GM12878 (cell line): Measurements from ENCODE around the gene COX19. TPM values are rescaled to one million over a fixed set of nuclear protein-coding genes. Genes with fewer than 3 reads are reported as not detected.

Source experiments
- ATAC-seq: fragments of 200-7000 bp; cut with Tn5 transposase; 3 replicates; pipeline ENCODE4 v1.9.1; 2020; ENCODE audit warnings: mild to moderate bottlenecking, moderate library complexity
- BruUV-seq: library from RNA; stranded (reverse); fragments of 400-500 nt; replicated peaks from 2 replicates; lab custom pipeline; 2021; lab: Mats Ljungman, UMichigan
- CTCF ChIA-PET: fragments of 300-600 bp; sonication (Branson Sonifier 250); formaldehyde crosslinking; extraction: SDS; loops from one replicate; lab custom pipeline; 2021; ENCODE audit warnings: inconsistent platforms; lab: Yijun Ruan, JAX
- POLR2A ChIA-PET: fragments of 350-600 bp; formaldehyde crosslinking; extraction: SDS; loops from one replicate; lab custom pipeline; 2021; ENCODE audit warnings: inconsistent platforms; lab: Charles Lee
- RAD21 ChIA-PET: fragments of 300-600 bp; sonication (Branson Sonifier 250); formaldehyde crosslinking; loops from one replicate; lab custom pipeline; 2023; ENCODE audit warnings: antibody characterized with exemption; ENCODE audit not compliant: unreplicated experiment; lab: Charles Lee
- SMC1A ChIA-PET: fragments of 300-600 bp; sonication (Branson Sonifier 250); formaldehyde crosslinking; loops from one replicate; lab custom pipeline; 2023; ENCODE audit not compliant: unreplicated experiment, uncharacterized antibody; lab: Charles Lee
- DNase-seq: peaks from one replicate; pipeline ENCODE4 v3.0.0-alpha.2; 2011; ENCODE audit warnings: low read depth, low spot score
- FAIRE-seq: peaks from 3 replicates; lab custom pipeline; 2011; peaks lifted over from hg19 to GRCh38; lab: Jason Lieb, UNC
- H2AFZ ChIP-seq: 2 replicates; pipeline ENCODE4 v1.6.0; 2011; ENCODE audit warnings: low read depth, low read length, control low read depth; ENCODE audit not compliant: control insufficient read depth
- H3K27ac ChIP-seq: 2 replicates; pipeline ENCODE4 v1.5.1; 2011; ENCODE audit warnings: control low read depth; ENCODE audit not compliant: control insufficient read depth, insufficient read depth
- H3K27me3 ChIP-seq, 2 experiments: replicated peaks in 1 of 2; 2 replicates each; pipeline versions ENCODE4 v1.6.0 to v1.6.1; 2011; ENCODE audit warnings: low read length in 1 of 2; ENCODE audit not compliant: control insufficient read depth in 2 of 2, insufficient read depth in 2 of 2
- H3K36me3 ChIP-seq, 2 experiments: 2 replicates each; pipeline ENCODE4 v1.5.1; 2011; ENCODE audit warnings: low read length in 1 of 2; ENCODE audit not compliant: control insufficient read depth in 2 of 2, insufficient read depth in 2 of 2
- H3K4me1 ChIP-seq: 2 replicates; pipeline ENCODE4 v1.6.1; 2011; ENCODE audit warnings: mild to moderate bottlenecking, low read length, moderate library complexity, mixed read lengths; ENCODE audit not compliant: control insufficient read depth, insufficient read depth
- H3K4me2 ChIP-seq: 2 replicates; pipeline ENCODE4 v1.6.0; 2011; ENCODE audit warnings: control low read depth; ENCODE audit not compliant: control insufficient read depth, insufficient read depth
- H3K4me3 ChIP-seq: fragments of 200-600 bp; sonication (generic); 2 replicates; pipeline ENCODE4 v1.5.1; 2016
- H3K79me2 ChIP-seq: 2 replicates; pipeline ENCODE4 v1.6.0; 2011; ENCODE audit warnings: low read length; ENCODE audit not compliant: control insufficient read depth, insufficient read depth
- H3K9ac ChIP-seq: 2 replicates; pipeline ENCODE4 v1.8.0; 2011; ENCODE audit warnings: low read length, control low read depth, mixed read lengths; ENCODE audit not compliant: control insufficient read depth, insufficient read depth
- H3K9me3 ChIP-seq: replicated peaks from 3 replicates; pipeline ENCODE4 v1.5.1; 2011; ENCODE audit warnings: mild to moderate bottlenecking, low read length; ENCODE audit not compliant: control insufficient read depth, insufficient read depth
- H4K20me1 ChIP-seq: 2 replicates; pipeline ENCODE4 v1.6.0; 2011; ENCODE audit not compliant: control insufficient read depth, insufficient read depth
- CBFB ChIP-seq: IDR thresholded peaks from 2 replicates; pipeline ENCODE4 v1.6.1; 2016; ENCODE audit warnings: antibody characterized with exemption, low read depth
- EP300 ChIP-seq, 2 experiments: fragments of 150-350 bp in 1 of 2; IDR thresholded peaks; 2 replicates each; pipeline ENCODE4 v1.6.1; 2011 to 2012; ENCODE audit warnings: low read depth in 2 of 2, low read length in 2 of 2, borderline replicate concordance in 1 of 2, improper control_type of control experiment in 1 of 2, inconsistent platforms in 1 of 2; ENCODE audit not compliant: control insufficient read depth in 1 of 2
- ETV6 ChIP-seq, 2 experiments: fragments of 450-650 bp in 1 of 2; IDR thresholded peaks in 1 of 2; conservative IDR thresholded peaks in 1 of 2; 2 replicates each; pipeline ENCODE4 v1.6.1; 2014; ENCODE audit warnings: antibody characterized with exemption in 1 of 2, borderline replicate concordance in 1 of 2, low read depth in 1 of 2, mild to moderate bottlenecking in 1 of 2, moderate library complexity in 1 of 2
- FOS ChIP-seq: IDR thresholded peaks from 3 replicates; pipeline ENCODE4 v1.6.1; 2011; ENCODE audit warnings: borderline replicate concordance; ENCODE audit not compliant: insufficient read length; ENCODE audit errors: extremely low read depth
- IKZF2 ChIP-seq, 2 experiments: fragments of 450-650 bp; IDR thresholded peaks; 2 replicates each; pipeline ENCODE4 v1.6.1; 2017; ENCODE audit warnings: mild to moderate bottlenecking in 2 of 2, moderate library complexity in 2 of 2
- RELB ChIP-seq: fragments of 450-650 bp; IDR thresholded peaks from 2 replicates; pipeline ENCODE4 v1.6.1; 2017; ENCODE audit warnings: low read depth, mild to moderate bottlenecking, moderate library complexity
- REST ChIP-seq: IDR thresholded peaks from 2 replicates; pipeline ENCODE4 v1.6.1; 2012; ENCODE audit warnings: mild to moderate bottlenecking, low read depth, low read length
- ZBED1 ChIP-seq: IDR thresholded peaks from 2 replicates; pipeline ENCODE4 v1.6.1; 2016; ENCODE audit warnings: borderline replicate concordance
- ZNF217 ChIP-seq: fragments of 450-650 bp; IDR thresholded peaks from 2 replicates; pipeline ENCODE4 v1.6.1; 2017; ENCODE audit warnings: antibody characterized with exemption, mild to moderate bottlenecking
- ZNF24 ChIP-seq: fragments of 450-650 bp; IDR thresholded peaks from 2 replicates; pipeline ENCODE4 v1.6.1; 2017; ENCODE audit warnings: antibody characterized with exemption, mild to moderate bottlenecking
- WGBS: methylation state at CpG from one replicate; pipeline ENCODE4 v1.1.6; 2016; ENCODE audit warnings: low lambda C conversion rate; ENCODE audit not compliant: insufficient replicate concordance, insufficient coverage; ENCODE audit errors: missing lambda C conversion rate; 5-methylcytosine and 5-hydroxymethylcytosine counted together
- in situ Hi-C: fragments of 300-500 bp; cut with MboI; formaldehyde crosslinking; loops from 9 replicates; pipeline ENCODE4 v1.14.3; 2018; ENCODE audit warnings: mixed read lengths
- intact Hi-C: fragments of 100-400 bp; cut with micrococcal nuclease; formaldehyde crosslinking; loops from one replicate; pipeline ENCODE4 v1.14.2; 2022; ENCODE audit not compliant: unreplicated experiment
- polyA plus RNA-seq, 11 experiments: library from polyadenylated mRNA; depleted of rRNA in 4 of 11; unstranded in 6 of 11; stranded (reverse) in 5 of 11; fragments of >200 nt; fragmentation: Nextera tagmentation in 4 of 11; fragmentation: Illumina TruSeq in 1 of 11; extraction: Ambion mirVana in 4 of 11; extraction: Trizol in 1 of 11; gene quantifications; 1 replicate in 1 of 11; 2 replicates in 10 of 11; pipeline versions ENCODE4 v1.2.1 to v1.2.3, GENCODE V29; 2011 to 2016; ENCODE audit warnings: inconsistent platforms in 2 of 11, missing spikeins in 2 of 11, low read depth in 1 of 11
- total RNA-seq, 4 experiments: library from RNA; depleted of rRNA in 3 of 4; stranded (reverse); fragments of >200 nt in 3 of 4; fragmentation: Illumina TruSeq in 1 of 4; extraction: Trizol in 1 of 4; gene quantifications; 2 replicates each; pipeline versions ENCODE4 v1.2.1 to v1.2.3, GENCODE V29; 2013 to 2021

The COX19 gene
- total and polyA plus RNA-seq, 10 of the 15 experiments (the other 5 are each of a cell fraction or from before 2014, with no cell fraction given) = 3.7 to 17.9 (median 10.8) TPM

GRCh38 chr7:962401-963081 lies 12.8 kb downstream of the COX19 start:
- Histone ChIP-seq H3K4me3 (no peak overlapping the region), H3K4me1 (peaks cover 8% of the 10 kb centered on the region), H4K20me1 (no peaks in the 10 kb centered on the region), H3K9ac (no peak overlapping the region), H3K4me2 (no peak overlapping the region), H3K9me3 (no peaks in the 10 kb centered on the region; the same call in 2 of the 3 replicates), H3K79me2 (no peaks in the 10 kb centered on the region), H2AFZ (no peak overlapping the region), H3K36me3 (peaks cover under 1 to 2% of the 10 kb centered on the region in 2 experiments; a peak in 3 of 4 replicates), H3K27ac (no peak overlapping the region), H3K27me3 (no peaks in the 10 kb centered on the region)
- ChIA-PET POLR2A (no interaction called here), CTCF (no interaction called here), SMC1A (no interaction called here), RAD21 (interaction anchor here (0.8 kb wide), 1 partner anchor 31 kb away, joined by 4 read pairs; no protein-coding TSS in a partner anchor)
- ATAC-seq (no peak), FAIRE-seq (no peak), DNase-seq (no peak)
- TF ChIP-seq RELB (no peak), IKZF2 (IDR thresholded peaks at IDR 0.05) (no peak), CBFB (no peak), ZNF24 (no peak), ZBED1 (no peak), ZNF217 (no peak), REST (no peak), EP300 (IDR thresholded peaks at IDR 0.05; ENCODE audit: borderline replicate concordance in 1 of 2, control insufficient read depth in 1 of 2, low read depth in 2 of 2, low read length in 2 of 2) (no peak), ETV6 (conservative IDR thresholded peaks at IDR 0.05 in 1 of 2, IDR thresholded peaks at IDR 0.05 in 1 of 2; ENCODE audit: borderline replicate concordance in 1 of 2, low read depth in 1 of 2) (no peak), FOS (no peak)
- 79% methylated on average over 17 of the region's 17 CpGs for WGBS
- intact Hi-C loops = no loop called here
- no TSS peak for BruUV-seq
- in situ Hi-C loops = loop anchor here (5.0 kb wide), 1 partner anchor 645 kb away; no protein-coding TSS in a partner anchor
